IMR-90 (cell line): ENCODE measurements around the gene NCOA3. TPM values are rescaled to one million over a fixed set of nuclear protein-coding genes. Genes with fewer than 3 reads are reported as not detected.

Experiments used
- ATAC-seq: fragments of 200-7000 bp; cut with Tn5 transposase; 2 replicates; pipeline ENCODE4 v1.9.1; 2020; ENCODE audit warnings: low read depth, mild to moderate bottlenecking, moderate library complexity
- BruUV-seq: library from RNA; stranded (reverse); fragments of 400-500 nt; replicated peaks from 2 replicates; lab custom pipeline; 2021; lab: Mats Ljungman, UMichigan
- CTCF ChIA-PET: fragments of 300-600 bp; formaldehyde crosslinking; extraction: SDS; loops from one replicate; lab custom pipeline; 2021; ENCODE audit warnings: antibody characterized with exemption; lab: Yijun Ruan, JAX
- POLR2A ChIA-PET: fragments of 300-600 bp; sonication (Branson Sonifier 250); formaldehyde crosslinking; loops from one replicate; lab custom pipeline; 2022; ENCODE audit warnings: antibody characterized with exemption; ENCODE audit not compliant: unreplicated experiment; lab: Charles Lee
- DNase-seq: peaks from one replicate; pipeline ENCODE4 v3.0.0; 2013
- H2AFZ ChIP-seq: replicated peaks from 2 replicates; pipeline ENCODE3; 2013; ENCODE audit warnings: low read length, mild to moderate bottlenecking; ENCODE audit not compliant: poor library complexity
- H2AK5ac ChIP-seq: 2 replicates; pipeline ENCODE4 v1.6.1; 2013; ENCODE audit warnings: low read depth, low read length, inconsistent platforms
- H2AK9ac ChIP-seq: replicated peaks from 2 replicates; pipeline ENCODE3; 2013; ENCODE audit warnings: mild to moderate bottlenecking, low read depth, low read length, moderate library complexity; ENCODE audit not compliant: poor library complexity
- H2BK120ac ChIP-seq: 2 replicates; pipeline ENCODE4 v1.6.1; 2013; ENCODE audit warnings: low read depth, low read length, inconsistent platforms
- H2BK15ac ChIP-seq: 3 replicates; pipeline ENCODE4 v1.6.1; 2013; ENCODE audit warnings: low read depth, low read length, inconsistent platforms
- H2BK20ac ChIP-seq: 2 replicates; pipeline ENCODE4 v1.6.1; 2013; ENCODE audit warnings: low read depth, mild to moderate bottlenecking, inconsistent platforms, low read length, moderate library complexity
- H2BK5ac ChIP-seq: 2 replicates; pipeline ENCODE4 v1.6.1; 2013; ENCODE audit warnings: mild to moderate bottlenecking, low read depth, low read length, inconsistent platforms; ENCODE audit not compliant: poor library complexity, severe bottlenecking
- H3K14ac ChIP-seq: replicated peaks from 2 replicates; pipeline ENCODE4 v1.6.1; 2013; ENCODE audit warnings: low read depth, low read length, inconsistent platforms
- H3K18ac ChIP-seq: 2 replicates; pipeline ENCODE4 v1.6.1; 2013; ENCODE audit warnings: low read depth, low read length, control low read depth
- H3K23ac ChIP-seq: 2 replicates; pipeline ENCODE4 v1.6.1; 2013; ENCODE audit warnings: low read depth, low read length, inconsistent platforms
- H3K27ac ChIP-seq: 2 replicates; pipeline ENCODE4 v1.5.1; 2013; ENCODE audit warnings: mild to moderate bottlenecking, control low read depth, low read length; ENCODE audit not compliant: insufficient read depth
- H3K27me3 ChIP-seq: 2 replicates; pipeline ENCODE4 v1.6.1; 2013; ENCODE audit warnings: low read length; ENCODE audit not compliant: control insufficient read depth, insufficient read depth
- H3K36me3 ChIP-seq: 2 replicates; pipeline ENCODE4 v1.6.1; 2013; ENCODE audit warnings: low read length, mixed read lengths; ENCODE audit not compliant: control insufficient read depth, insufficient read depth
- H3K4ac ChIP-seq: 2 replicates; pipeline ENCODE4 v1.6.1; 2013; ENCODE audit warnings: low read depth, low read length, inconsistent platforms
- H3K4me1 ChIP-seq: 2 replicates; pipeline ENCODE4 v1.6.1; 2013; ENCODE audit warnings: low read length, mixed read lengths; ENCODE audit not compliant: control insufficient read depth, insufficient read depth
- H3K4me2 ChIP-seq: 2 replicates; pipeline ENCODE4 v1.6.1; 2013; ENCODE audit warnings: low read depth, mild to moderate bottlenecking, control low read depth, low read length, moderate library complexity
- H3K4me3 ChIP-seq: 2 replicates; pipeline ENCODE4 v1.5.1; 2013; ENCODE audit warnings: low read depth, mild to moderate bottlenecking, control low read depth, low read length, moderate library complexity; ENCODE audit not compliant: insufficient read depth
- H3K56ac ChIP-seq: 2 replicates; pipeline ENCODE4 v1.6.1; 2013; ENCODE audit warnings: low read length, inconsistent platforms; ENCODE audit not compliant: insufficient read depth; ENCODE audit errors: extremely low read depth
- H3K79me1 ChIP-seq, 2 experiments: 2 replicates each; pipeline ENCODE4 v1.6.1; 2013; ENCODE audit warnings: low read length in 2 of 2, inconsistent platforms in 1 of 2, low read depth in 1 of 2
- H3K9ac ChIP-seq: 2 replicates; pipeline ENCODE4 v1.6.1; 2013; ENCODE audit warnings: low read depth, low read length, control low read depth
- H3K9me1 ChIP-seq: 2 replicates; pipeline ENCODE4 v1.6.1; 2013; ENCODE audit warnings: low read length, inconsistent platforms; ENCODE audit not compliant: insufficient read depth
- H3K9me3 ChIP-seq: 2 replicates; pipeline ENCODE4 v1.6.1; 2013; ENCODE audit warnings: low read length; ENCODE audit not compliant: control insufficient read depth, insufficient read depth
- H4K20me1 ChIP-seq: 2 replicates; pipeline ENCODE4 v1.6.1; 2013; ENCODE audit warnings: low read length, inconsistent platforms; ENCODE audit not compliant: insufficient read depth
- H4K5ac ChIP-seq: 2 replicates; pipeline ENCODE4 v1.6.1; 2013; ENCODE audit warnings: mild to moderate bottlenecking, low read depth, low read length, control low read depth
- H4K8ac ChIP-seq, 2 experiments: 2 replicates each; pipeline ENCODE4 v1.6.1; 2013; ENCODE audit warnings: low read depth in 2 of 2, low read length in 2 of 2, control low read depth in 1 of 2, inconsistent platforms in 1 of 2
- H4K91ac ChIP-seq: 2 replicates; pipeline ENCODE4 v1.6.1; 2013; ENCODE audit warnings: low read depth, low read length, inconsistent platforms; ENCODE audit not compliant: insufficient read depth
- MAZ ChIP-seq: IDR thresholded peaks from 2 replicates; pipeline ENCODE4 v1.6.1; 2012; ENCODE audit warnings: low read depth, mild to moderate bottlenecking, low read length, improper control_type of control experiment, moderate library complexity, borderline replicate concordance
- RAD21 ChIP-seq: IDR thresholded peaks from 2 replicates; pipeline ENCODE4 v1.6.1; 2012; ENCODE audit warnings: low read length, improper control_type of control experiment
- WGBS, 2 experiments: methylation state at CpG; one replicate each; pipeline versions ENCODE4 v1.1.5 to v1.1.7; 2013; ENCODE audit warnings: missing lambda C conversion rate in 2 of 2; ENCODE audit not compliant: insufficient read length in 1 of 2; ENCODE audit errors: extremely low coverage in 2 of 2; 5-methylcytosine and 5-hydroxymethylcytosine counted together
- dilution Hi-C: fragments of 300-500 bp; cut with HindIII; formaldehyde crosslinking; loops from one replicate; pipeline ENCODE4 v1.14.3; 2018; ENCODE audit warnings: low sequenced_read_pairs; ENCODE audit not compliant: unreplicated experiment
- in situ Hi-C: fragments of 300-500 bp; cut with MboI; formaldehyde crosslinking; loops from 3 replicates; pipeline ENCODE4 v1.14.3; 2019; ENCODE audit warnings: low sequenced_read_pairs, inconsistent platforms, mixed read lengths
- intact Hi-C: fragments of 100-400 bp; cut with micrococcal nuclease; formaldehyde crosslinking; loops from 2 replicates; pipeline ENCODE4 v1.10.0; 2022
- polyA plus RNA-seq, 3 experiments: library from polyadenylated mRNA; depleted of rRNA; stranded (reverse); fragments of >200 nt; gene quantifications; 2 replicates each; pipeline ENCODE4 v1.2.3, GENCODE V29; 2012; ENCODE audit warnings: low replicate concordance in 1 of 3
- total RNA-seq: library from RNA; depleted of rRNA; stranded (reverse); fragments of >200 nt; gene quantifications from 2 replicates; pipeline ENCODE4 v1.2.3, GENCODE V29; 2012

The NCOA3 gene
- total and polyA plus RNA-seq, 2 of the 4 experiments (the other 2 are of a cell fraction) = 8.8 to 29.0 TPM

DNA sequence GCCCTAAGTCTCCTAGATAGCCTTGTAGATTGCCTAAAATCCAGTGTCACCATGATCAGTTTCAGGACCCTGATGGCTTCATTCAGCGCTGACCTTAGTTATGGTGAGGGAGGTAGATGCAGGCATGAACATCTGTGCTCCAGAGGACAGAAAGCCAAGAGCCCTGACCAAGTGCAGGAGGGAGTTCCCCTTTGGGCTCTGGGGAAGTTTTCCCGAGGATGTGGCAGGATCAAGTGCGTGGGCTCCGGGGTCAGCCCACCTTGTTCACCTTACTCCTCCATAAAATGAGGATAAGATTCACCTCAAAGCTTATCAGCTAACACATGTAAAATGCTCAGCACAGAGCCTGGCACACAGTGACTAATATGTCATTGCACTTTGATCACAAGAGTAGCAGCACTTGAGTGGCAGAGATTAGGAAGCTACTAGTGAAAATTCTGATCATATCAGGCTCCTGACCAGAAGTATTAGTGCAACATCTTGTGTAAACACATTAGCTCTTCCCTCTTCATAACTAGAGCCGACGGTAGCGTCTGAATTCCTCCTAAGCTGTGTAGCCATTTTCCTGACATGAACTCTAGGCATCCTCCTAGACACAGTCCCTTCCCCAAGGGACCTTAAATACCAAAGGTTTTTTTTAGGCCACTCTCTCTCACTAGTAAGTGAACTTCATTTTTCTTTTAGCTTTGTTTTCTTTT lies 158.4 kb downstream of the NCOA3 start (continued):
- TF ChIP-seq MAZ = no peak

DNA sequence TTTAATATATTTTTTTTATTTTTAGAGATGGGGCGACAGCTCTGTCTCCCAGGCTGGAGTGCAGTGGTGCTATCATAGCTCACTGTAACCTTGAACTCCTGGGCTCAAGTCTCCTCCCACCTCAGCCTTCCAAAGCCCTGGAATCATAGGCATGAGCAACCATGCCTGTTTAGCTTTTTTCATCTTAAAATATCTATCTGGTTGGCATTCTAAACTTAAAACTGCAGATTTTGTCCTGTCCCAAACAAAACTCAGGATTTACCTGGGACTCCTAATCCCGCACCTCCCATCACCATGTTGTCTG lies 158.9 kb downstream of the NCOA3 start:
- no peak overlapping the region for H3K14ac ChIP-seq

More for the DNA sequence above, 158.9 kb downstream of the NCOA3 start:
- 83% methylated on average over 1 of the region's 2 CpGs; no CpG with 5 or more reads in 1 of the 2 experiments for WGBS, 2 experiments
- no peak for DNase-seq
- no peaks in the 10 kb centered on the region for H3K4me1 ChIP-seq
- H3K36me3 ChIP-seq = peaks cover 15% of the 10 kb centered on the region; the same call in 1 of the 2 replicates
- dilution Hi-C loops = no loop called here
- no peak overlapping the region for H2AK5ac ChIP-seq
- no peaks in the 10 kb centered on the region for H3K9me3 ChIP-seq
- no peak for TF ChIP-seq RAD21
- H3K9ac ChIP-seq = no peak overlapping the region
- no peak overlapping the region for H4K5ac ChIP-seq
- no peak overlapping the region for H3K27ac ChIP-seq
- no peak overlapping the region for H2BK5ac ChIP-seq
- no peak for ATAC-seq
- no peaks in the 10 kb centered on the region for H4K20me1 ChIP-seq
- H3K18ac ChIP-seq = no peak overlapping the region
- ChIA-PET POLR2A (no interaction called here), CTCF (interaction anchor here (0.6 to 1.0 kb wide), 2 partner anchors 712 to 960 kb away, joined by 3 read pairs; no protein-coding TSS in a partner anchor)
- no peaks in the 10 kb centered on the region for H3K27me3 ChIP-seq
- H3K9me1 ChIP-seq = peaks cover 3% of the 10 kb centered on the region; the same call in 1 of the 2 replicates
- 0 out of 4 replicates have a peak, but pooled peaks cover 0 to 2% of the 10 kb centered on the region in 2 experiments for H3K79me1 ChIP-seq
- no peak overlapping the region for H3K4me2 ChIP-seq
- no peak overlapping the region for H2BK120ac ChIP-seq
- H2BK20ac ChIP-seq = no peak overlapping the region
- in situ Hi-C loops = loop anchor here (25.0 kb wide), 1 partner anchor 1252 kb away; the partner anchor contains the start of gene ARFGEF2
- intact Hi-C loops = loop anchor here (5.0 kb wide), 1 partner anchor 637 kb away; no protein-coding TSS in a partner anchor
- H3K4me3 ChIP-seq = no peak overlapping the region
- H2AFZ ChIP-seq = no peak overlapping the region
- H4K91ac ChIP-seq = no peak overlapping the region
- H4K8ac ChIP-seq = no peak overlapping the region
- no peak overlapping the region for H3K56ac ChIP-seq
- no peak overlapping the region for H3K4ac ChIP-seq
- no peak overlapping the region for H2BK15ac ChIP-seq
- no peak overlapping the region for H3K23ac ChIP-seq
- BruUV-seq = no TSS peak
- H2AK9ac ChIP-seq = no peak overlapping the region
